Measurements from ENCODE around the gene CDK11B.
"Not testable (repeated sequence)": the region's sequence is repeated elsewhere in the genome, so short reads cannot be mapped to it uniquely, and the experiment has no call there.

The CDK11B gene

GRCh38 chr1:1599030-1599934, 59.5 kb downstream of the CDK11B start:
- TF ChIP-seq CTCF (IDR thresholded peaks at IDR 0.05; ENCODE audit: borderline replicate concordance, insufficient read depth, low read depth, low read length): no peak
- H3K4me3 ChIP-seq (ENCODE audit: low read depth, low read length): no peak overlapping the region

DNA sequence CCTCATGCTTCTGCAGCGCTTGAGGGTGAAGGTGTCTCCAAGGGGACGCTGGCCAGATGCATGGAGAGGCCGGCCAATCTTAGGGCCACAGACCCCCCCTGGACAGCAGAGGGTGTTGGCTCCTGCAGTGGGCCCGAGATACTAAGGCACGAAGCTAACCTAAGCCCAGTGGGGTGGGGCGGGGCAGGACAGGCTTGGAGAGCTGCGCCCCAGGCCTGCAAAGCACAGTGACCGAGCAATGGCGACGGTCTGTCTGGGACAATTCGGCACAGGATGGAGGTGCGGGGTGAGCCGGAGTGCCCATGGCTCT, 60.1 kb downstream of the CDK11B start:
- H3K4me3 ChIP-seq (ENCODE audit: low read depth, low read length): no peak overlapping the region
- TF ChIP-seq CTCF (IDR thresholded peaks at IDR 0.05; ENCODE audit: borderline replicate concordance, insufficient read depth, low read depth, low read length): no peak

DNA sequence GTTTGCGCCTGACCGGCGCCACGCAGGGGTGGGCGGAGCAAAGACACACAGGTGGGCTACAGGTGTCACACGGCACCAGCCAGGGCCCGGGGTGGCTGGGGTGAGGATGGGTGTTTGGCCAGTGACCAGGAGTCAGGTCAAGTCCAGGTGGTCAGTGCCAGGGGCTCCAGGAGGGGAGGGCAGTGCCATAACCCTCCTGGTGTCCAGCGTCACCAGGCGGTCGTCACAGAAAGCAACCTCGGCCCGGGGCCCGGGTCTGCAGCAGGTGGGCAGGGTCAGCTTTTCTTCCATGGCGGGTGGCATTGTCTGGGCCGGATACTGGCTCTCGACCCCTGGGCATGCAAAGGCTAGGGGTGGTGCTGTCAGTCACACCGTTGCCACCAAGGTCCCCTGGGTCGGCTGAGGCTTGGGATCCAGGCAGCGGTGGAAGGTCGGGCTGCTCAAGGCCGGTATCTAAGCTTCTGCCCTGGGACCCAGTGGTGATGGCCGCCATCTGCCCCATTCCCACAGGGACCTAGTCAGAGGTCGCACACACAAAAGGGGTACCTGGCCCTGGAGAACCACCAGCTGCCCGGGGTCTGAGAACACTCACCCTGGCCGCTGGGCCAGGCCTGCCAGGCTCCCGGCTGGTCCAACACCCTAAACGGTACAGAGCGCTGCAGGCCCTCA, 60.6 kb downstream of the CDK11B start:
- no peak for TF ChIP-seq CTCF (IDR thresholded peaks at IDR 0.05; ENCODE audit: borderline replicate concordance, insufficient read depth, low read depth, low read length)

GRCh38 chr1:1597275-1597930, 61.4 kb downstream of the CDK11B start:
- TF ChIP-seq CTCF (IDR thresholded peaks at IDR 0.05; ENCODE audit: borderline replicate concordance, insufficient read depth, low read depth, low read length): peak; percentile 56
- no peak overlapping the region for H3K4me3 ChIP-seq (ENCODE audit: low read depth, low read length)

More for the DNA sequence above, 60.6 kb downstream of the CDK11B start:
- H3K4me3 ChIP-seq (ENCODE audit: low read depth, low read length): no peak overlapping the region

DNA sequence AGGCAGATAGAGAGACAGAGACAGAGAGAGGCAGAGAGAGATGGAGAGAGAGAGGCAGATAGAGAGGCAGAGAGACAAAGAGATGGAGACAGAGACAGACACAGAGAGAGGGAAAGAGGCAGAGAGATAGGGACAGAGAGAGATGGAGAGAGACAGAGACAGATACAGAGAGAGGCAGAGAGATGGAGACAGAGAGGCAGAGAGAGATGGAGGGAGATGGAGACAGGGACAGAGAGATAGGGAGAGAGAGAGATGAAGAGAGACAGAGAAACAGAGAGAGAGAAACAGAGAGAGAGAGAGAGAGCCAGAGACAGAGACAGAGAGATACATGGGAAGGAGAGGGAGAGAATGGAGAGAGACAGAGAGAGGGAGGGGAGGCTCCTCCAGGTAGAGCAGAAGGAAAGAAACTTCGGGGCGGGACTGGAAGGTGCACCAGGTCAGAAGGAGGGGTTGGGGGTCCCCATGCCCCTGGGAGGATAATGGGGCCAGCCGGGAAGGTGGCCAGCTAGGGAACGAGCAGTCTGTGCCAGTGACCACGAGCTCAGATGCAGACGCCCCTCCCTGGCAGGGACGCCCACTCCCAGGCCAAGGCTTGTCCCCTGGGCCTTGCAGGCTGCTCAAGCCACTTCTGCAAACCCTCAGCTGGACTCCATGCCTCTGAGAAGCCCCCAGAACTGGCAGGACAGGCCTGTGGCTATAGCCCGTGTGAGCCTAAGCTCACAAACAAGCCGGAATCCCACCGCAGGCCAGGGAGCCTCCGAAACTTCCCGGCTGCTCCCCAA, 62.1 kb downstream of the CDK11B start:
- TF ChIP-seq CTCF (IDR thresholded peaks at IDR 0.05; ENCODE audit: borderline replicate concordance, insufficient read depth, low read depth, low read length): no peak

DNA sequence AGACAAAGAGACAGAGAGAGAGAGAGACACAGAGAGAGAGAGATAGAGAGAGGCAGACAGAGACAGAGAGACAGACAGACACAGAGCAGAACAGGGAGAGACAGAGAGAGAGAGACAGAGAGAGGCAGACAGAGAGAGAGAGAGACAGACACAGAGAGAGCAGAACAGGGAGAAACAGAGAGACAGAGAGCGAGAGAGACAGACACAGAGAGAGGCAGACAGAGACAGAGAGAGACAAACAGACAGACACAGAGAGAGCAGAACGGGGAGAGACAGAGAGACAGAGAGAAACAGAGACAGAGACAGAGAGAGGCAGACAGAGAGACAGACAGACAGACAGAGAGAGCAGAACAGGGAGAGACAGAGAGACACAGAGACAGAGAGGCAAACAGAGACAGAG, 63.5 kb downstream of the CDK11B start:
- not testable (repeated sequence) for H3K4me3 ChIP-seq (ENCODE audit: low read depth, low read length)

More for the DNA sequence above, 62.1 kb downstream of the CDK11B start:
- H3K4me3 ChIP-seq (ENCODE audit: low read depth, low read length): no peak overlapping the region
